Panc1 (cell line): Measurements from ENCODE around the gene IAPP. TPM values are rescaled to one million over a fixed set of nuclear protein-coding genes. Genes with fewer than 3 reads are reported as not detected.
"Not testable (repeated sequence)": the region's sequence is repeated elsewhere in the genome, so short reads cannot be mapped to it uniquely, and the experiment has no call there.

ENCODE experiments used
- ATAC-seq: fragments of 200-7000 bp; cut with Tn5 transposase; 2 replicates; pipeline ENCODE4 v1.9.1; 2020; ENCODE audit warnings: mild to moderate bottlenecking, moderate library complexity
- BruUV-seq: library from RNA; stranded (reverse); fragments of 400-500 nt; replicated peaks from 2 replicates; lab custom pipeline; 2021; lab: Mats Ljungman, UMichigan
- CTCF ChIA-PET: fragments of 300-600 bp; sonication (Branson Sonifier 250); formaldehyde crosslinking; loops from one replicate; lab custom pipeline; 2022; ENCODE audit warnings: antibody characterized with exemption; lab: Charles Lee
- POLR2A ChIA-PET: fragments of 300-600 bp; sonication (Branson Sonifier 250); formaldehyde crosslinking; loops from one replicate; lab custom pipeline; 2022; ENCODE audit warnings: antibody characterized with exemption; lab: Charles Lee
- DNase-seq: peaks from one replicate; pipeline ENCODE4 v3.0.0-alpha.2; 2010; ENCODE audit warnings: low read depth, low spot score
- H3K27ac ChIP-seq: 2 replicates; pipeline ENCODE4 v1.5.1; 2011; ENCODE audit warnings: mild to moderate bottlenecking, low read length, inconsistent platforms
- H3K27me3 ChIP-seq: fragments of 200-500 bp; sonication (Bioruptor generic); 2 replicates; pipeline ENCODE4 v1.6.0; 2014; ENCODE audit warnings: low read length, inconsistent platforms; ENCODE audit not compliant: control insufficient read depth, insufficient read depth
- H3K36me3 ChIP-seq: fragments of 200-500 bp; sonication (Bioruptor generic); 2 replicates; pipeline ENCODE4 v1.5.1; 2014; ENCODE audit warnings: inconsistent platforms, mild to moderate bottlenecking, low read length, moderate library complexity; ENCODE audit not compliant: control insufficient read depth, insufficient read depth
- H3K4me1 ChIP-seq: 2 replicates; pipeline ENCODE4 v1.5.1; 2011; ENCODE audit warnings: inconsistent platforms, mild to moderate bottlenecking, low read length, moderate library complexity; ENCODE audit not compliant: control insufficient read depth, insufficient read depth
- H3K4me3 ChIP-seq, 2 experiments: 2 replicates each; pipeline ENCODE4 v1.5.1; 2011 to 2012; ENCODE audit warnings: low read depth in 2 of 2, low read length in 2 of 2, mild to moderate bottlenecking in 2 of 2, inconsistent platforms in 1 of 2, moderate library complexity in 1 of 2
- H3K9me3 ChIP-seq: fragments of 200-500 bp; sonication (Bioruptor generic); 2 replicates; pipeline ENCODE4 v1.5.1; 2014; ENCODE audit warnings: low read depth, mild to moderate bottlenecking, inconsistent platforms, low read length, moderate library complexity; ENCODE audit not compliant: control insufficient read depth, insufficient read depth
- POLR2AphosphoS5 ChIP-seq: IDR thresholded peaks from 2 replicates; pipeline ENCODE4 v1.6.1; 2012; ENCODE audit warnings: mild to moderate bottlenecking, low read depth, low read length, moderate library complexity
- SIN3A ChIP-seq: IDR thresholded peaks from 2 replicates; pipeline ENCODE4 v1.6.1; 2012; ENCODE audit warnings: low read depth, mild to moderate bottlenecking, low read length, moderate library complexity, borderline replicate concordance; ENCODE audit not compliant: insufficient read depth
- TCF7L2 ChIP-seq: IDR thresholded peaks from 2 replicates; pipeline ENCODE4 v1.6.1; 2011; ENCODE audit warnings: mild to moderate bottlenecking, low read depth, low read length, inconsistent platforms
- in situ Hi-C: cut with HindIII; loops from 2 replicates; pipeline ENCODE4 v1.10.0; 2016; ENCODE audit warnings: low sequenced_read_pairs, low pct_unique_long_range_greater_than_20kb
- intact Hi-C: fragments of 100-400 bp; cut with micrococcal nuclease; formaldehyde crosslinking; loops from one replicate; pipeline ENCODE4 v1.10.0; 2022; ENCODE audit not compliant: unreplicated experiment
- total RNA-seq: library from RNA; stranded (reverse); gene quantifications from one replicate; pipeline ENCODE4 v1.2.1, GENCODE V29; 2021; ENCODE audit not compliant: unreplicated experiment
- TF ChIP-seq, protein P1 (sequence below): fragments of 450-650 bp; IDR thresholded peaks from 2 replicates; pipeline ENCODE4 v1.5.1; 2017; ENCODE audit warnings: mild to moderate bottlenecking
- TF ChIP-seq, protein P2 (sequence below), 2 experiments: IDR thresholded peaks; 2 replicates each; pipeline ENCODE4 v1.6.1; 2011 to 2012; ENCODE audit warnings: low read depth in 2 of 2, control low read depth in 1 of 2, low read length in 1 of 2, mild to moderate bottlenecking in 1 of 2, moderate library complexity in 1 of 2; ENCODE audit not compliant: insufficient read depth in 1 of 2

IAPP gene
- total RNA-seq, 1 experiment from 2014 or later = not detected

DNA sequence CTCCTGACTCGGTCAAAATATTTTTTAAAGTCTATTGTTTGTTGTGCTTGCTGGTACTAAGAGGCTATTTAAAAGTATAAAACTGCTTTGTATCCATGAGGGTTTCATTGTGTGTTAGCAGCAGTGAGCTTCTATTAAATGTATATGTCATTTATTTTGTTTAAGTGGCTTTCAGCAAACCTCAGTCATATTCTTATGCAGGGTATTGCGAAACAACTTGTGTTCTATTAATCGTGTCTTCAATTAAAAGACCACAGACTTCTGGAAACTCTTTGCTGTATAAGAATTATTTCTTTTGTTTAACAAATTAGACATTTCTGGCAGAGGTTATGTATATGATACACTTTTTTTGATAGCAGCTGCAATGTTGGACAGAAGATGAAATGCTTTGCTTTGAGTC lies 6.5 kb downstream of the IAPP start:
- ATAC-seq (no peak), DNase-seq (no peak)
- Histone ChIP-seq H3K27ac (no peak overlapping the region), H3K4me1 (no peaks in the 10 kb centered on the region), H3K36me3 (no peaks in the 10 kb centered on the region), H3K9me3 (no peaks in the 10 kb centered on the region), H3K4me3 (no peak overlapping the region), H3K27me3 (no peaks in the 10 kb centered on the region)
- no TSS peak for BruUV-seq
- ChIA-PET POLR2A (no interaction called here), CTCF (no interaction called here)
- in situ Hi-C loops (no loop called here), intact Hi-C loops (no loop called here)
- TF ChIP-seq, protein P1, sequence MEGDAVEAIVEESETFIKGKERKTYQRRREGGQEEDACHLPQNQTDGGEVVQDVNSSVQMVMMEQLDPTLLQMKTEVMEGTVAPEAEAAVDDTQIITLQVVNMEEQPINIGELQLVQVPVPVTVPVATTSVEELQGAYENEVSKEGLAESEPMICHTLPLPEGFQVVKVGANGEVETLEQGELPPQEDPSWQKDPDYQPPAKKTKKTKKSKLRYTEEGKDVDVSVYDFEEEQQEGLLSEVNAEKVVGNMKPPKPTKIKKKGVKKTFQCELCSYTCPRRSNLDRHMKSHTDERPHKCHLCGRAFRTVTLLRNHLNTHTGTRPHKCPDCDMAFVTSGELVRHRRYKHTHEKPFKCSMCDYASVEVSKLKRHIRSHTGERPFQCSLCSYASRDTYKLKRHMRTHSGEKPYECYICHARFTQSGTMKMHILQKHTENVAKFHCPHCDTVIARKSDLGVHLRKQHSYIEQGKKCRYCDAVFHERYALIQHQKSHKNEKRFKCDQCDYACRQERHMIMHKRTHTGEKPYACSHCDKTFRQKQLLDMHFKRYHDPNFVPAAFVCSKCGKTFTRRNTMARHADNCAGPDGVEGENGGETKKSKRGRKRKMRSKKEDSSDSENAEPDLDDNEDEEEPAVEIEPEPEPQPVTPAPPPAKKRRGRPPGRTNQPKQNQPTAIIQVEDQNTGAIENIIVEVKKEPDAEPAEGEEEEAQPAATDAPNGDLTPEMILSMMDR = no peak
- TF ChIP-seq TCF7L2 (no peak), POLR2AphosphoS5 (no peak), SIN3A (no peak)
- TF ChIP-seq, protein P2, sequence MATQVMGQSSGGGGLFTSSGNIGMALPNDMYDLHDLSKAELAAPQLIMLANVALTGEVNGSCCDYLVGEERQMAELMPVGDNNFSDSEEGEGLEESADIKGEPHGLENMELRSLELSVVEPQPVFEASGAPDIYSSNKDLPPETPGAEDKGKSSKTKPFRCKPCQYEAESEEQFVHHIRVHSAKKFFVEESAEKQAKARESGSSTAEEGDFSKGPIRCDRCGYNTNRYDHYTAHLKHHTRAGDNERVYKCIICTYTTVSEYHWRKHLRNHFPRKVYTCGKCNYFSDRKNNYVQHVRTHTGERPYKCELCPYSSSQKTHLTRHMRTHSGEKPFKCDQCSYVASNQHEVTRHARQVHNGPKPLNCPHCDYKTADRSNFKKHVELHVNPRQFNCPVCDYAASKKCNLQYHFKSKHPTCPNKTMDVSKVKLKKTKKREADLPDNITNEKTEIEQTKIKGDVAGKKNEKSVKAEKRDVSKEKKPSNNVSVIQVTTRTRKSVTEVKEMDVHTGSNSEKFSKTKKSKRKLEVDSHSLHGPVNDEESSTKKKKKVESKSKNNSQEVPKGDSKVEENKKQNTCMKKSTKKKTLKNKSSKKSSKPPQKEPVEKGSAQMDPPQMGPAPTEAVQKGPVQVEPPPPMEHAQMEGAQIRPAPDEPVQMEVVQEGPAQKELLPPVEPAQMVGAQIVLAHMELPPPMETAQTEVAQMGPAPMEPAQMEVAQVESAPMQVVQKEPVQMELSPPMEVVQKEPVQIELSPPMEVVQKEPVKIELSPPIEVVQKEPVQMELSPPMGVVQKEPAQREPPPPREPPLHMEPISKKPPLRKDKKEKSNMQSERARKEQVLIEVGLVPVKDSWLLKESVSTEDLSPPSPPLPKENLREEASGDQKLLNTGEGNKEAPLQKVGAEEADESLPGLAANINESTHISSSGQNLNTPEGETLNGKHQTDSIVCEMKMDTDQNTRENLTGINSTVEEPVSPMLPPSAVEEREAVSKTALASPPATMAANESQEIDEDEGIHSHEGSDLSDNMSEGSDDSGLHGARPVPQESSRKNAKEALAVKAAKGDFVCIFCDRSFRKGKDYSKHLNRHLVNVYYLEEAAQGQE (IDR thresholded peaks at IDR 0.05; ENCODE audit: insufficient read depth in 1 of 2, low read depth in 2 of 2, low read length in 1 of 2) = no peak

DNA sequence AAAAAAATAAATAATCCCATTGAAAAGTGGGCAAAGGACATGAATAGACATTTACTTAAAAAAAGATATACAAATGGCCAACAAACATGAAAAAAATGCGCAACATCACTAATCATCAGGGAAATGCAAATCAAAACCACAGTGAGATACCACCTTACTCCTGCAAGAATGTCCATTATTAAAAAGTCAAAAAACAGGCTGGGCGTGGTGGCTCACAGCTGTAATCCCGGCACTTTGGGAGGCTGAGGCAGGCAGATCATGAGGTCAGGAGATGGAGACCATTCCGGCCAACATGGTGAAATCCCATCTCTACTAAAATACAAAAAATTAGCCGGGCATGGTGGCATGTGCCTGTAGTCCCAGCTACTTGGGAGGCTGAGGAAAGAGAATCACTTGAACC lies 8.6 kb downstream of the IAPP start:
- in situ Hi-C loops, H3K27ac ChIP-seq, H3K4me3 ChIP-seq, intact Hi-C loops, H3K36me3 ChIP-seq, BruUV-seq, ATAC-seq, CTCF ChIA-PET, H3K4me1 ChIP-seq, H3K27me3 ChIP-seq, POLR2A ChIA-PET, H3K9me3 ChIP-seq, DNase-seq: not testable (repeated sequence)

DNA sequence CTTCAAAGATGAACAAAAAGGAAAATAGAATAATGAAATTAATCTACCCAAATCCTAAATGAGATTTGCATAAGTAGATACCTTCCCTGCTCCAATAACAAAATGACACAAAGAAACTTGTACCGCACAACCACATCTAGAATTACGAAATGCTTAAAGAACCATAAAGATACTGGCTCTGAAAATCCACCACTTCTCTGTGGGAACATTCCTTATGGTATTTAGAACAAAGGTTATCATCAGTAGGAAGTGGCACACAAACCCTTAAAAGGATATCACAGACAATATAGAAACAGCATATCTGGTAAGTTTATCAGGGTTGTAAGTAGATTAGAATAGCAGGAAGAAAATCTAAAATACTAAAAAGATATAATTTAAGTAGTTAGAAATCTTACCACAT lies 11.6 kb downstream of the IAPP start:
- in situ Hi-C loops = no loop called here
- Histone ChIP-seq H3K9me3 (no peaks in the 10 kb centered on the region), H3K4me3 (no peak overlapping the region), H3K27ac (no peak overlapping the region), H3K4me1 (no peaks in the 10 kb centered on the region), H3K36me3 (no peaks in the 10 kb centered on the region), H3K27me3 (no peaks in the 10 kb centered on the region)
- intact Hi-C loops = no loop called here
- no TSS peak for BruUV-seq
- ATAC-seq (no peak), DNase-seq (no peak)
- TF ChIP-seq TCF7L2 = no peak
- TF ChIP-seq, protein P1 = no peak
- TF ChIP-seq POLR2AphosphoS5 = no peak
- TF ChIP-seq SIN3A = no peak
- TF ChIP-seq, protein P2 (IDR thresholded peaks at IDR 0.05; ENCODE audit: insufficient read depth in 1 of 2, low read depth in 2 of 2, low read length in 1 of 2) = no peak
- ChIA-PET CTCF (no interaction called here), POLR2A (no interaction called here)
